HG02588 (cell line): ENCODE results near the gene VSTM2A.
"Not testable (repeated sequence)": the region's sequence is repeated elsewhere in the genome, so short reads cannot be mapped to it uniquely, and the experiment has no call there.

Source experiments
- ATAC-seq: cut with Tn5 transposase; IDR thresholded peaks from one replicate; pipeline ENCODE4 v1.9.1; 2021; ENCODE audit warnings: mild to moderate bottlenecking, moderate library complexity; ENCODE audit not compliant: unreplicated experiment

The VSTM2A gene

GRCh38 chr7:54541669-54542625, at the start of gene VSTM2A:
Gene VSTM2A, plus strand, starts transcription at chr7:54542375. Its CDS starts 356 bp downstream, at chr7:54542731.
- ATAC-seq = no peak

- ATAC-seq = not testable (repeated sequence)
These were observed 37.6 kb upstream of the VSTM2A start for GRCh38 chr7:54504531-54504930.

- no peak for ATAC-seq
These were observed 12.6 kb upstream of the VSTM2A start for GRCh38 chr7:54529568-54529967.

- no peak for ATAC-seq
These were observed 4.1 kb upstream of the VSTM2A start for GRCh38 chr7:54538122-54538521.

GRCh38 chr7:54543051-54543488, 895 bp downstream of the VSTM2A start:
- no peak for ATAC-seq

GRCh38 chr7:54544149-54544526, 2.0 kb downstream of the VSTM2A start:
- no peak for ATAC-seq

GRCh38 chr7:54544527-54545240, 2.5 kb downstream of the VSTM2A start:
- ATAC-seq = no peak

GRCh38 chr7:54545241-54545563, 3.0 kb downstream of the VSTM2A start:
- ATAC-seq = no peak

GRCh38 chr7:54546081-54546985, 4.2 kb downstream of the VSTM2A start:
- no peak for ATAC-seq

GRCh38 chr7:54546986-54547314, 4.8 kb downstream of the VSTM2A start:
- ATAC-seq = no peak

- ATAC-seq = no peak
These were observed 8.3 kb downstream of the VSTM2A start for GRCh38 chr7:54550471-54550870.

GRCh38 chr7:54556121-54556520, 13.9 kb downstream of the VSTM2A start:
- ATAC-seq = no peak

GRCh38 chr7:54559401-54559800, 17.2 kb downstream of the VSTM2A start:
- ATAC-seq = no peak

- no peak for ATAC-seq
These were observed 18.0 kb downstream of the VSTM2A start for GRCh38 chr7:54560198-54560597.

GRCh38 chr7:54560723-54561122, 18.5 kb downstream of the VSTM2A start:
- ATAC-seq = no peak

- no peak for ATAC-seq
These were observed 21.2 kb downstream of the VSTM2A start for GRCh38 chr7:54563329-54563916.

- ATAC-seq = no peak
These were observed 23.3 kb downstream of the VSTM2A start for GRCh38 chr7:54565432-54565831.

- ATAC-seq = no peak
These were observed 39.3 kb downstream of the VSTM2A start for GRCh38 chr7:54581511-54581910.

GRCh38 chr7:54591404-54592386, 49.5 kb downstream of the VSTM2A start:
- ATAC-seq = no peak

GRCh38 chr7:54596747-54597146, 54.6 kb downstream of the VSTM2A start:
- ATAC-seq = peak; percentile 92
